Dendritic cell treated with granulocyte-macrophage colony-stimulating factor and Interleukin-4, amounts not matched to agents 40 ng/mL and 50 ng/mL, for 4 days (primary cell): ENCODE data around the gene CCDC188.

ENCODE experiments used
- H3K27ac Mint-ChIP-seq: one replicate; pipeline ENCODE4 v1.8.0; 2022; ENCODE audit warnings: mild to moderate bottlenecking, mixed read lengths
- H3K27me3 Mint-ChIP-seq: one replicate; pipeline ENCODE4 v1.8.0; 2022; ENCODE audit warnings: mild to moderate bottlenecking, mixed read lengths
- H3K36me3 Mint-ChIP-seq: one replicate; pipeline ENCODE4 v1.8.0; 2022; ENCODE audit warnings: low read depth, mixed read lengths
- H3K4me1 Mint-ChIP-seq: one replicate; pipeline ENCODE4 v1.8.0; 2022; ENCODE audit warnings: low read depth, mixed read lengths
- H3K4me3 Mint-ChIP-seq: one replicate; pipeline ENCODE4 v1.8.0; 2022; ENCODE audit warnings: mild to moderate bottlenecking, moderate library complexity, mixed read lengths
- H3K9me3 Mint-ChIP-seq: one replicate; pipeline ENCODE4 v1.8.0; 2022; ENCODE audit warnings: mixed read lengths
- intact Hi-C: fragments of 100-400 bp; cut with micrococcal nuclease; formaldehyde crosslinking; loops from one replicate; pipeline ENCODE4 v1.15.0; 2022

The CCDC188 gene

DNA sequence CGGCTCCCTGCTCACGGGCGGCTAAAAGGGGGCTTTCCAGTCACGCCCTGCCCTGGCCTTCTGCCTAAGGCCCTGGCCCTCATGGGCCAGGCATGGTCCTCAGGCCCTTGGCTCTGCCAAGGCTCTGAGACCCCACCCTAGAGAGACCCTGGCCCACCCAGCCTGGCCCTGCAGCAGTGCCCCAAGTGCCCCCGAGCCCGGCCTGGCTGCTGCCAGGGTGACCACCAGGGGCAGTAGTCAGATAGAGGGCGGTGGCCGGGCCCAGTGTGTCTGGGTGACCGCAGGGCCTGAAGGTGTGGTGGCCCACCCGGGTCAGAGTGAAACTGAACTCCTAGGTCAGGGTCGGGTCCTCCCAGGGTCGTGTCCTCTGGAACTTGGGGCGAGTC, 29.4 kb upstream of the CCDC188 start:
- no peak overlapping the region for H3K4me3 Mint-ChIP-seq
- H3K4me1 Mint-ChIP-seq: no peaks in the 10 kb centered on the region
- H3K27me3 Mint-ChIP-seq: no peaks in the 10 kb centered on the region
- intact Hi-C loops: no loop called here
- H3K36me3 Mint-ChIP-seq: no peaks in the 10 kb centered on the region
- no peaks in the 10 kb centered on the region for H3K9me3 Mint-ChIP-seq
- peak overlapping the region; percentile 20 for H3K27ac Mint-ChIP-seq

DNA sequence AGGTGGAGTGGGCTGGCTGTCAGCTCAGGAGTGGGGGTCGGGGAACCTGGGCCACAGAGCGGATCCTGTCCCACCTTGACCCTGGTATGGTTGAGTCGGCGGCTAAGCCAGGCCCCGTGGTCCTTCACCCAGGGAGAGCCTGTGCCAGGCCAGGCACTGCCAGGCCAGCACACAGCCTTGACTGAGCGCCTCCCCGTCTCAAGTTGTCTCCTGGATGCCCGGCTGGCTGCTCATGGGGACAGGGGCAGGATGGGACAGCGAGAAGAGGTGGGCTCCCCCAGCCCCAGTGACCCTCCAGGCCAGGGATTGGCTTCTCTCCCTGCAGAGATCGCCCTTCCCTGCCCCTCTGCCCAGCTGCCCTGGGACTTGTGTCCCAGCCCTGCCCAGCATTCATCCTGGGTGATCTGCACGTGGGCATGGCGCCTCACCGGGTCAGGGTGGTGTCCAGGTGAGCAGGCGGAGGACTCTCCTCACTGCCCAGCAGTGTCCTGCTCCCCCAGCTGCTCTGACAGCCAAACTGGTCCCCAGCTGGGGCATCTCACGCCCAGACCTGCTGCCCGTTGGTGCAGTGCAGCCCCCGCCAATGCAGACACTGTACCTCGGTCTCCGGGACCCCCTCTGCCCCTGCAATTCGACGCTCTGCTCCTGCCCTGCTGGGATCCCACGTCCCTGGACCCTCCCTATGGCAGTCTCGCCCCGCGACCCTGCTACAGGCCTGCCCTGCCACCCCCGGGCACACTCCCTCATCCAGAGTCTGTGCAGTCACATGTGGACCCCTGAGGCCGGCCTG, 28.8 kb upstream of the CCDC188 start:
- H3K4me1 Mint-ChIP-seq: no peaks in the 10 kb centered on the region
- H3K36me3 Mint-ChIP-seq: no peaks in the 10 kb centered on the region
- intact Hi-C loops: no loop called here
- H3K27ac Mint-ChIP-seq: peak overlapping the region; percentile 20
- no peaks in the 10 kb centered on the region for H3K27me3 Mint-ChIP-seq
- no peaks in the 10 kb centered on the region for H3K9me3 Mint-ChIP-seq
- H3K4me3 Mint-ChIP-seq: no peak overlapping the region

DNA sequence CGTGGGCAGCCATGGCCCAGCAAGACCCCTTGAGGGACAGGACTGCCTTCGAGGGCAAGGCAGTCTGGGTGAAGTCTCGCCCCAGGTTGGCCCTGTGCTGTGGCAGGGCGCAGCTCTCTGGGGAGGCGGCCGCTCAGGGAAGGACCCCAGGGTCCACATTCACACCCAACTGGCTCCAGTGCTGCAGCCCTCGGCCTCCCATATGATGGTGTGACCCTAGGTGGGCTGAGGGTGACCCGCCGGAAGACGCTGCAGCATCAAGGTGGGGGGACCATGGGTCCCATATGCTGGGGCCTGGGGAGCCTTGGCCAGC, 28.0 kb upstream of the CCDC188 start:
- H3K4me3 Mint-ChIP-seq: no peak overlapping the region
- H3K4me1 Mint-ChIP-seq: no peaks in the 10 kb centered on the region
- H3K9me3 Mint-ChIP-seq: no peaks in the 10 kb centered on the region
- H3K27ac Mint-ChIP-seq: no peak overlapping the region
- no peaks in the 10 kb centered on the region for H3K27me3 Mint-ChIP-seq
- intact Hi-C loops: no loop called here
- H3K36me3 Mint-ChIP-seq: no peaks in the 10 kb centered on the region

DNA sequence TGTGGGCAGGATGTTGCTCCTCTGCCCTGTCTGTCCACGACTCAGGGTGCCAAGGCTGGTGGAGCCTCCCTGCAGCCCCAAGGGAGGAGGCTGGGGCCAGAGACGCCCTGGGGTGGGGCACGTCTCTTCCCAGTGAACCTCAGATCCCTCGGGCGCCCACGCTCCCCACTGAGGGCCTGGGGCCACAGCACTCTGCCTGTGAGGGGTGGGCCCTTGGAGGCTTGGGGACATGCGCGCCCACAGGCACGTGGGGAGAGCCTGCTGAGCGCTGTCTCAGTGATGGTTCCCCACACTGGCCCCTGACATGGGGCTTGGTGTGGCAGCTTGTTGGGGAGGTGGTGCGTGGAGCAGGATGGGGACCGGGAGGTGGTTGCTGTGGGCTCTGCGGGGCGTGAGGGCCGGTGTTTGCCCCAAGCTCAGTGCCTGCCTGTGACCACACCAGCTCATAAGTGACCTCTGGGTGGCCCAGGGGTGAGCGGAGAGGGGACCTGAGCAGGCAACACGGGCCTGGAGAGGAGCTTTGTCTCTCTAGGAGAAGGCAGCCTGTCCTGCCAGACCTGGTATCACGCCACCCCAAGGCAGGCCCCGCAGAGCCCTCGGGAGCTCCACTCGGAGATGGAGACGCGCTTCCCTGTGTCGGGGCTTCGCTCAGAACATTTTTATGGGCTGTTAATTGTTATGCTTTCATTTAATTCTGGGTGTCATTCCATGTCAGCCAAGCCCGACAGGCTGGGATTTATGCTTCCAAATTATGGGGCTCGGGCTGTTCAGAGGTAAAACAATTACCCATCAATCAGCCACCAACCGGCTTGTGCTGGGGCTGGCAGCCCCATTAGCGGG, 27.4 kb upstream of the CCDC188 start:
- no peaks in the 10 kb centered on the region for H3K9me3 Mint-ChIP-seq
- no peak overlapping the region for H3K4me3 Mint-ChIP-seq
- no peaks in the 10 kb centered on the region for H3K27me3 Mint-ChIP-seq
- H3K4me1 Mint-ChIP-seq: no peaks in the 10 kb centered on the region
- H3K27ac Mint-ChIP-seq: no peak overlapping the region
- intact Hi-C loops: no loop called here
- H3K36me3 Mint-ChIP-seq: no peaks in the 10 kb centered on the region

- H3K4me3 Mint-ChIP-seq: no peak overlapping the region
- no peak overlapping the region for H3K27ac Mint-ChIP-seq
- no peaks in the 10 kb centered on the region for H3K4me1 Mint-ChIP-seq
- intact Hi-C loops: no loop called here
- no peaks in the 10 kb centered on the region for H3K36me3 Mint-ChIP-seq
- no peaks in the 10 kb centered on the region for H3K9me3 Mint-ChIP-seq
- H3K27me3 Mint-ChIP-seq: no peaks in the 10 kb centered on the region
These were observed 26.5 kb upstream of the CCDC188 start for GRCh38 chr22:20177217-20177911.

- H3K27ac Mint-ChIP-seq: no peak overlapping the region
- intact Hi-C loops: no loop called here
- no peak overlapping the region for H3K4me3 Mint-ChIP-seq
- no peaks in the 10 kb centered on the region for H3K4me1 Mint-ChIP-seq
- no peaks in the 10 kb centered on the region for H3K9me3 Mint-ChIP-seq
- no peaks in the 10 kb centered on the region for H3K27me3 Mint-ChIP-seq
- H3K36me3 Mint-ChIP-seq: no peaks in the 10 kb centered on the region
These were observed 25.7 kb upstream of the CCDC188 start for GRCh38 chr22:20176421-20177085.

DNA sequence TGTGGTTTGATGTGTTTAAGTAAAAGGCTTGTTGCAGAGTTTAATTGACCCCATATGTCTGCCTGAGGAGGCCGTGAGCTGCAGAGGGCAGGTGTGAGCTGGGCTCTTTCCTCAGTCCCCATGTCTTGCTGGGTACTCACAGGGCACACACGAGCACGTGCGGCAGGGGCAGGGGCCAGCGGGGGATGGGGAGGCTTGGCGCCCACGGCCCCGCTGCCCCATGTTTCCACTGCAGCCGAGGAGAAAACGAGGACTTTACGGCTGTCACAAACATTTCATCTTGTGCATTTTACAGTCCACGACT, 24.7 kb upstream of the CCDC188 start:
- no peaks in the 10 kb centered on the region for H3K4me1 Mint-ChIP-seq
- no peak overlapping the region for H3K4me3 Mint-ChIP-seq
- H3K36me3 Mint-ChIP-seq: no peaks in the 10 kb centered on the region
- H3K9me3 Mint-ChIP-seq: no peaks in the 10 kb centered on the region
- intact Hi-C loops: no loop called here
- H3K27ac Mint-ChIP-seq: no peak overlapping the region
- no peaks in the 10 kb centered on the region for H3K27me3 Mint-ChIP-seq

DNA sequence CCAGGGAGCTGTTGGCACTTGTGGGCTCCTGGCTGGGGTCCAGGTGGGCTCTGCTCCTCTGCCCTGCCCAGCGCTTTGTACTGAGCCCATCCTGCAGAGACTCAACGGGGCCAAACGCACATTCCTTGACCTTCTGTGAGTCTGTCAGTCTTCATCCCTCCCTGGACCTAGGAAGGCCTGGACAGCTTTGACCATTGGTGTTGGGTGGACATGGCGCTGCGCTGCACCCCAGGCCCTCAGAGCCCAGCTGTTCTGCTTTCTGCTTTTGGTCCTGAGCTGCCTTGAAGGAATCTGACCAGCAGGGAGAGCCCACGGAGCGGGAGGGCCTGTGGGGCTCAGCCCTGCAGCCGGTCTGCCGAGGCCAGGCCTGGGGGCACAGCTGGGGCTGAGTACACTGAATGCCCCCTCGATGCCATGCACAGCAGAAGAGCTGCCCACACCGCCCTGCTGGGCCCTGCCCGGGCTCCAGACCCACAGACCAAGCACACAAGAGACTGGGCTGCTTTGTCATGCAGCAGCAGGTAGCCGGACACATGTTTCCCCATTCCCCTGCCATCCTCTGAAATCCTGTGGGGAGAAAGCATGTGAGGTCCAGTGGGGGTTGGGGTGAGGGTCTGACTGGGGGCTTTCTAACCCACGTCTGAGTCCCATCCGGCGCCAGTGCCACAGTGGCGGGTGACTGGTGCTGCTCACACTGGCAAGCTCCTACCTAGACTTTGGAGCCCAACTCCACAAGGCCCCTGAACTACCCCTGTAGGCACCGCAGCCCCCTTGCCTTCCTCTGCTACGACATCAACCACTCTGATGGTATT, 24.1 kb upstream of the CCDC188 start:
- Mint-ChIP-seq H3K27ac (no peak overlapping the region), H3K4me3 (no peak overlapping the region), H3K9me3 (no peaks in the 10 kb centered on the region), H3K27me3 (no peaks in the 10 kb centered on the region), H3K4me1 (no peaks in the 10 kb centered on the region), H3K36me3 (no peaks in the 10 kb centered on the region)
- intact Hi-C loops: no loop called here

- H3K4me1 Mint-ChIP-seq: no peaks in the 10 kb centered on the region
- H3K27me3 Mint-ChIP-seq: no peaks in the 10 kb centered on the region
- intact Hi-C loops: no loop called here
- H3K9me3 Mint-ChIP-seq: no peaks in the 10 kb centered on the region
- no peak overlapping the region for H3K27ac Mint-ChIP-seq
- H3K36me3 Mint-ChIP-seq: no peaks in the 10 kb centered on the region
- no peak overlapping the region for H3K4me3 Mint-ChIP-seq
These were observed 22.9 kb upstream of the CCDC188 start for GRCh38 chr22:20173772-20174171.

- no peak overlapping the region for H3K4me3 Mint-ChIP-seq
- H3K9me3 Mint-ChIP-seq: no peaks in the 10 kb centered on the region
- intact Hi-C loops: no loop called here
- no peaks in the 10 kb centered on the region for H3K36me3 Mint-ChIP-seq
- no peak overlapping the region for H3K27ac Mint-ChIP-seq
- H3K27me3 Mint-ChIP-seq: no peaks in the 10 kb centered on the region
- no peaks in the 10 kb centered on the region for H3K4me1 Mint-ChIP-seq
These were observed 22.4 kb upstream of the CCDC188 start for GRCh38 chr22:20173246-20173645.

DNA sequence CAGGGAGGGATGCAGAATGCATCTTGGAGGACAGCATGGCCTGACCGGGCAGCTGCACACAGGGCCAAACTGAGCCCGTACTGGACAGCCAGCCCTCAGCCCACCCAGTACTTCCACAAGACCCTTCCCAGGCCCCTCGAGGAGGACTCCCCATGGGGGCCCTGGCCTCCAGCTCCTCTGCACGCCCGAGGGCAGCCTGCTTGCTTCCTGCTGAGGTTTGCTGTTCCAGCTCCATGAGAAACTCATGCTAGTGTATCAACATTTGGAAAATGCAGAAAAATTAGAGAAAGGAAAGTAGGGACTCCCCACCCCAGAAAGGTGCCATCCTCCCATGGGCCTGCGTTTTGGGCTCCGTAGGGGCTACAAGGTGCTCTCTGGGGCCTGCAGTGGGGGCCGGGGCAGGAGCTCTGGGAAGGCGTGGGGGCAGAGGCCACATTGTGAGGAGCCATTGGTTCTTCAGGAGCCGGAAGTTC, 21.3 kb upstream of the CCDC188 start:
- no peaks in the 10 kb centered on the region for H3K36me3 Mint-ChIP-seq
- no peak overlapping the region for H3K4me3 Mint-ChIP-seq
- no peaks in the 10 kb centered on the region for H3K27me3 Mint-ChIP-seq
- H3K27ac Mint-ChIP-seq: no peak overlapping the region
- intact Hi-C loops: no loop called here
- H3K9me3 Mint-ChIP-seq: no peaks in the 10 kb centered on the region
- H3K4me1 Mint-ChIP-seq: no peaks in the 10 kb centered on the region

- intact Hi-C loops: no loop called here
These were observed 20.7 kb upstream of the CCDC188 start for GRCh38 chr22:20171288-20172140.

DNA sequence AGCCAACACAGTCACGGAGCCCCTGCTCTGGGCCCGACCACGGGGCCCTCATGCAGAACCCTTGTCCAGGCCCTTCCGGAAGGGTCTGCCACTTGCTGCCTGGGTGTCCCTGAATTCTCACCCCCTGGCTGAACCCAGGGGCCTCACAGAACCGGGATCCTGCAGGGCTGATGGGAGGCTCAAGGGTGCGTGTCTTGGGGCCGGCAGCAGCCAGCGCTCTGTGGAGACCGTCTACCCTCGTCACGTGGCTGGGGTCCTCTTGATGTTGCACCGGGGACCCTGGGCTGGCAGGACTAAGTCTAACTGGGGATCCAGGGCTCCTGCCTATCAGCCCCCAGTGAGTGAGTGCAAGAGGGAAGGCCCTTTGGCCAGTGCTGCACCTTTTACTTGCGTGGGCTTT, 19.3 kb upstream of the CCDC188 start:
- Mint-ChIP-seq H3K9me3 (no peaks in the 10 kb centered on the region), H3K4me1 (no peaks in the 10 kb centered on the region), H3K4me3 (no peak overlapping the region), H3K36me3 (no peaks in the 10 kb centered on the region), H3K27ac (no peak overlapping the region), H3K27me3 (no peaks in the 10 kb centered on the region)
- intact Hi-C loops: no loop called here

More at GRCh38 chr22:20171288-20172140, 20.7 kb upstream of the CCDC188 start:
- no peaks in the 10 kb centered on the region for H3K27me3 Mint-ChIP-seq
- H3K9me3 Mint-ChIP-seq: no peaks in the 10 kb centered on the region
- no peaks in the 10 kb centered on the region for H3K36me3 Mint-ChIP-seq
- H3K4me1 Mint-ChIP-seq: no peaks in the 10 kb centered on the region
- H3K27ac Mint-ChIP-seq: no peak overlapping the region
- no peak overlapping the region for H3K4me3 Mint-ChIP-seq
